Liver (tissue), 3 donors: ENCODE measurements around the gene PIAS1.

Experiments
- CTCF ChIP-seq: fragments of 150-350 bp; IDR thresholded peaks from 2 replicates; pipeline ENCODE4 v1.5.1; 2017; ENCODE audit warnings: improper control_type of control experiment, low read depth, low read length; ENCODE audit not compliant: missing input control
- FOXA1 ChIP-seq: IDR thresholded peaks from 2 replicates; pipeline ENCODE4 v1.6.1; 2016; ENCODE audit warnings: antibody characterized with exemption
- HNF4A ChIP-seq, 2 donors: conservative IDR thresholded peaks; 2 replicates each; pipeline ENCODE4 v1.6.1; 2016; ENCODE audit warnings: antibody characterized with exemption in 2 of 2, mild to moderate bottlenecking in 2 of 2
- JUND ChIP-seq, 2 donors: IDR thresholded peaks; 2 replicates each; pipeline ENCODE4 v1.6.1; 2016; ENCODE audit warnings: antibody characterized with exemption in 2 of 2
- RAD21 ChIP-seq, 2 donors: IDR thresholded peaks; 2 replicates each; pipeline ENCODE4 v1.6.1; 2016; ENCODE audit warnings: antibody characterized with exemption in 2 of 2, mild to moderate bottlenecking in 2 of 2
- YY1 ChIP-seq: IDR thresholded peaks from 2 replicates; pipeline ENCODE4 v1.6.1; 2016; ENCODE audit warnings: antibody characterized with exemption, mild to moderate bottlenecking
- TF ChIP-seq, protein P1 (sequence below): IDR thresholded peaks from 2 replicates; pipeline ENCODE4 v1.6.1; 2016; ENCODE audit warnings: antibody characterized with exemption
- TF ChIP-seq, protein P2 (sequence below): IDR thresholded peaks from 2 replicates; pipeline ENCODE4 v1.6.1; 2016; ENCODE audit warnings: antibody characterized with exemption
- TF ChIP-seq, protein P3 (sequence below): IDR thresholded peaks from 2 replicates; pipeline ENCODE4 v1.6.1; 2016; ENCODE audit warnings: antibody characterized with exemption, mild to moderate bottlenecking
- donor health status: healthy.
- donor health status: healthy.

DNA sequence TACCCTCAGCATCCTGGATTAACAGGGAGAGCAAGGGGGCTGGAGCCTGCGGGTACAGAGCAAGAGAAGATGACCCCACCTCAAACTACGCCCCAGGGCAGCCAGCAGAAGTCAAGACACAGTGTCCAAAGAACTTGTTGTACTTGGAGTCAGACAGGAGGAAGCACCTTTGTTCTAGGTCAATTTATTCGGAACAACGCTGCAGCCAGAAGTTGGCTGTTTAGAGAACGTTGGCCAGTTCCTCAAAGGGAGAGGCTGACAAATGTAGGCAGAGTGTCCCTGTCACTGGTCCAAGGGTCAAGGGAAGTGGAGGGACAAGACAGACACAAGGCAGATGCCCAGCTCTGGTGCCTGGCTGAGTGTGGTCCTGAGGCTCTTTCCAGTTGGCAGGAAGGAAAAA lies 32.1 kb upstream of the PIAS1 start:
- TF ChIP-seq FOXA1 (no peak), RAD21 (IDR thresholded peaks at IDR 0.05) (no peak), JUND (IDR thresholded peaks at IDR 0.05) (no peak), CTCF (no peak), YY1 (no peak), HNF4A (conservative IDR thresholded peaks at IDR 0.05) (no peak)
- TF ChIP-seq, protein P1, sequence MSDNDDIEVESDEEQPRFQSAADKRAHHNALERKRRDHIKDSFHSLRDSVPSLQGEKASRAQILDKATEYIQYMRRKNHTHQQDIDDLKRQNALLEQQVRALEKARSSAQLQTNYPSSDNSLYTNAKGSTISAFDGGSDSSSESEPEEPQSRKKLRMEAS, result no peak
- TF ChIP-seq, protein P2, sequence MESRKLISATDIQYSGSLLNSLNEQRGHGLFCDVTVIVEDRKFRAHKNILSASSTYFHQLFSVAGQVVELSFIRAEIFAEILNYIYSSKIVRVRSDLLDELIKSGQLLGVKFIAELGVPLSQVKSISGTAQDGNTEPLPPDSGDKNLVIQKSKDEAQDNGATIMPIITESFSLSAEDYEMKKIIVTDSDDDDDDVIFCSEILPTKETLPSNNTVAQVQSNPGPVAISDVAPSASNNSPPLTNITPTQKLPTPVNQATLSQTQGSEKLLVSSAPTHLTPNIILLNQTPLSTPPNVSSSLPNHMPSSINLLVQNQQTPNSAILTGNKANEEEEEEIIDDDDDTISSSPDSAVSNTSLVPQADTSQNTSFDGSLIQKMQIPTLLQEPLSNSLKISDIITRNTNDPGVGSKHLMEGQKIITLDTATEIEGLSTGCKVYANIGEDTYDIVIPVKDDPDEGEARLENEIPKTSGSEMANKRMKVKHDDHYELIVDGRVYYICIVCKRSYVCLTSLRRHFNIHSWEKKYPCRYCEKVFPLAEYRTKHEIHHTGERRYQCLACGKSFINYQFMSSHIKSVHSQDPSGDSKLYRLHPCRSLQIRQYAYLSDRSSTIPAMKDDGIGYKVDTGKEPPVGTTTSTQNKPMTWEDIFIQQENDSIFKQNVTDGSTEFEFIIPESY, result no peak
- TF ChIP-seq, protein P3, sequence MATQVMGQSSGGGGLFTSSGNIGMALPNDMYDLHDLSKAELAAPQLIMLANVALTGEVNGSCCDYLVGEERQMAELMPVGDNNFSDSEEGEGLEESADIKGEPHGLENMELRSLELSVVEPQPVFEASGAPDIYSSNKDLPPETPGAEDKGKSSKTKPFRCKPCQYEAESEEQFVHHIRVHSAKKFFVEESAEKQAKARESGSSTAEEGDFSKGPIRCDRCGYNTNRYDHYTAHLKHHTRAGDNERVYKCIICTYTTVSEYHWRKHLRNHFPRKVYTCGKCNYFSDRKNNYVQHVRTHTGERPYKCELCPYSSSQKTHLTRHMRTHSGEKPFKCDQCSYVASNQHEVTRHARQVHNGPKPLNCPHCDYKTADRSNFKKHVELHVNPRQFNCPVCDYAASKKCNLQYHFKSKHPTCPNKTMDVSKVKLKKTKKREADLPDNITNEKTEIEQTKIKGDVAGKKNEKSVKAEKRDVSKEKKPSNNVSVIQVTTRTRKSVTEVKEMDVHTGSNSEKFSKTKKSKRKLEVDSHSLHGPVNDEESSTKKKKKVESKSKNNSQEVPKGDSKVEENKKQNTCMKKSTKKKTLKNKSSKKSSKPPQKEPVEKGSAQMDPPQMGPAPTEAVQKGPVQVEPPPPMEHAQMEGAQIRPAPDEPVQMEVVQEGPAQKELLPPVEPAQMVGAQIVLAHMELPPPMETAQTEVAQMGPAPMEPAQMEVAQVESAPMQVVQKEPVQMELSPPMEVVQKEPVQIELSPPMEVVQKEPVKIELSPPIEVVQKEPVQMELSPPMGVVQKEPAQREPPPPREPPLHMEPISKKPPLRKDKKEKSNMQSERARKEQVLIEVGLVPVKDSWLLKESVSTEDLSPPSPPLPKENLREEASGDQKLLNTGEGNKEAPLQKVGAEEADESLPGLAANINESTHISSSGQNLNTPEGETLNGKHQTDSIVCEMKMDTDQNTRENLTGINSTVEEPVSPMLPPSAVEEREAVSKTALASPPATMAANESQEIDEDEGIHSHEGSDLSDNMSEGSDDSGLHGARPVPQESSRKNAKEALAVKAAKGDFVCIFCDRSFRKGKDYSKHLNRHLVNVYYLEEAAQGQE, result no peak
